Measurements from ENCODE around the gene SBNO2. TPM values are rescaled to one million over a fixed set of nuclear protein-coding genes. Genes with fewer than 3 reads are reported as not detected.

The SBNO2 gene
- total and polyA plus RNA-seq, 7 experiments from 2014 or later = 1.7 to 137 (median 93.5) TPM

DNA sequence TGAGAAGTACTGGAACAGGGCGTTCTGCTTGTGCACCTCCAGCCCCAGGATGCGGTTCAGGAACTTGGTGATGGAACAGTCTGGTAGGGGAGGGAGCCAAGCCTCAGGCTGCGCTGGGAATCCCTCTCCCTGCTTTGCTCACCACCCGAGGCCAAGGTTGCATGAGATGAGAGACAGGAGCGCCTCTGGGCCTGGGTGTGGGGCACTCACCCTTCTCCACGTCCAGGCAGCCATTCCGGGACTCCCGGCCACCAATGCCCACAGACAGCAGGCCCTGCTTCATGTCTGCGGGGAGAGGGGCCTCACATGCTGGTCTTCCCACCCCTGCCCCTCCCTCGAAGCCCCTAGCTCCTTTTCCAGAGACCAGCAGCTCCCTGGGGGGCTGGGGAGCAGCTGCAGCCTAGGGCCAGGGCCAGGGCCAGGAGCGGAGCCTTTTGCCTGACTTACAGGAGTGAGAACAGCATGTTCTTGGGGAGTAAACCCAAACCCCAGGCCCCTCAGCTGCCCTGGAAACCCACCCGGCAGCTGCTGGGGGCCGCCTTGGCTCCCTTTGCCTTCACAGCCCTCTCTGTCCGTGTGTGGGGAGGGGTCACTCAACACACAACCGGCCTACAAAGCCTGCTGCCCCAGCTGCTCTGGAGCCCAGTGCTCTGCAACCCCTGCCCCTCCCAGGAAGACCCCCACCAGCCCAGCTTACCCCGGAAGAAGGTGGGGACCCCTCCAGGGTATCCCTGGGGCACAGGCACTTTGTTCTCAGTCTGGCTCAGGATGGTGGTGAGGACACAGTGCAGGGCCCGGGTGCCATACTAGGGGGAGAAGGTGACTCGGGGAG lies 63.0 kb downstream of the SBNO2 start:
- POLR2A ChIA-PET = interaction anchor here (0.8 to 1.3 kb wide), 2 partner anchors 31 to 83 kb away, joined by 3 read pairs; no protein-coding TSS in a partner anchor
- Histone ChIP-seq H3K9me3 (ENCODE audit: control insufficient read depth in 2 of 3, low read length in 3 of 3) (no peaks in the 10 kb centered on the region), H3K36me3 (ENCODE audit: control insufficient read depth in 2 of 3, insufficient read depth in 3 of 3, low read length in 3 of 3) (peaks cover 0 to 76% (median 12%) of the 10 kb centered on the region in 3 experiments), H3K4me1 (ENCODE audit: control insufficient read depth in 2 of 2, insufficient read depth in 2 of 2, low read length in 2 of 2) (peaks cover 0 to 8% of the 10 kb centered on the region in 2 donors), H3K27me3 (ENCODE audit: control insufficient read depth in 2 of 2, insufficient read depth in 2 of 2, low read length in 2 of 2) (no peaks in the 10 kb centered on the region), H3K4me3 (ENCODE audit: low read length) (no peak overlapping the region), H3K27ac (ENCODE audit: low read depth, low read length) (peak overlapping the region; percentile 33)
- CTCF ChIA-PET = interaction anchor here (0.7 to 4.4 kb wide), 2 partner anchors 9 to 82 kb away, joined by 3 to 37 read pairs; no protein-coding TSS in a partner anchor
- H3K27ac Mint-ChIP-seq = peak overlapping the region in 1 of 9 donors; percentile 52
- intact Hi-C loops (cut with micrococcal nuclease) = loop anchor here (5.0 kb wide), 1 partner anchor 81 kb away; no protein-coding TSS in a partner anchor
- H3K36me3 Mint-ChIP-seq = peaks cover 0 to 3% (median 0%) of the 10 kb centered on the region in 5 donors
- H3K4me1 Mint-ChIP-seq = peaks cover 0 to 6% (median 2%) of the 10 kb centered on the region in 7 donors
- ATAC-seq (no peak), DNase-seq (no peak)
- no peak overlapping the region for H3K4me3 Mint-ChIP-seq
- no peaks in the 10 kb centered on the region for H3K9me3 Mint-ChIP-seq
- H3K27me3 Mint-ChIP-seq = no peaks in the 10 kb centered on the region

DNA sequence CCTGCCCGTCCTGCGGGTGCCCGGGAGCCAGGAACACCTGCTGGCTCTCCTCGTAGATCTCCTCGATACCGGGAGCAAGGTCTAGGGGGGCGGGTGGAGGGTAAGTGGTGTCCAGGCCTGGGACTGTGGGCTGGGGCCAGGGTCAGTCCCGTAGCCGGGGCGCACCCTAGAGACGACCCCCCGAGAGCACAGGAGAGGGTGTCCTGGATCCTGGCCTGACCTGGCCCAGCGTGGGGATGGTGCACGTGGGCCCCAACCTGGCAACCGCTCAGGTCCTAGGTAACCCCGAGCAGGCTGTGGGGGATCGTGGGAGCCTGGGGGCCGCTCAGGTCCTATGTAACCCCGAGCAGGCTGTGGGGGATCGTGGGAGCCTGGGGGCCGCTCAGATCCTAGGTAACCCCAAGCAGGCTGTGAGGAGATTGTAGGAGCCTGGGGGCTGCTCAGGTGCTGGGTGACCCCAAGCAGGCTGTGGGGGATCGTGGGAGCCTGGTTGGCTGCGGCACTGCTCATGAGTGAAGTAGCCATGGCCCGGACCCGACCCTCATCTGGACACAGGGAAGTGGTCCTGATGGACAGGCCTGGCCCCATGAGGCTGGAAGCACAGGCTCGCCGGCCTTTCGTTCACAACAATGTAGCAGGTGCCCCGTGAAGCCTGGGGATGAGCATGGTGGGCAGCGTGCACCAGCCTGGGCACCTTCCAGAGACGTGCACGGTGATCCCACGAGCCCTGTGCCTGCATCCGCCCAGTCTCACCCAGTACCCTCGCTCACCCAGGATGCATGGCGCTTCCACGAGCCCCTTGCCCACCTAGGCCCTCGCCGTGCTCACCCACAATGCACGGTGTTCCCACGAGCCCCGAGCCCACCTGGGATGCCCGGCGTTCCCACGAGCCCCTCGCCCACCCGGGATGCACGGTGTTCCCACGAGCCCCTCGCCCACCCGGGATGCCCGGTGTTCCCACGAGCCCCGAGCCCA lies 64.1 kb downstream of the SBNO2 start:
- no peaks in the 10 kb centered on the region for H3K9me3 ChIP-seq (ENCODE audit: control insufficient read depth in 2 of 3, low read length in 3 of 3)
- intact Hi-C loops (cut with micrococcal nuclease) = loop anchor here (5.0 kb wide), 1 partner anchor 82 kb away; no protein-coding TSS in a partner anchor
- Mint-ChIP-seq H3K4me3 (no peak overlapping the region), H3K27ac (peak overlapping the region in 2 of 9 donors; percentile 8 to 19), H3K9me3 (no peaks in the 10 kb centered on the region), H3K4me1 (peaks cover 0 to 10% (median 4%) of the 10 kb centered on the region in 7 donors), H3K36me3 (peaks cover 0 to 3% (median 0%) of the 10 kb centered on the region in 5 donors), H3K27me3 (no peaks in the 10 kb centered on the region)
- no peak overlapping the region for H3K4me3 ChIP-seq (ENCODE audit: low read length)
- ChIA-PET CTCF (no interaction called here), POLR2A (interaction anchor here (38.6 kb wide), 1 partner anchor 37 kb away, joined by 2022 read pairs; the partner anchor contains the start of gene ARHGAP45)
- H3K4me1 ChIP-seq (ENCODE audit: control insufficient read depth in 2 of 2, insufficient read depth in 2 of 2, low read length in 2 of 2) = peaks cover 0 to 8% of the 10 kb centered on the region in 2 donors
- DNase-seq (no peak), ATAC-seq (no peak)
- peaks cover 0 to 72% (median 12%) of the 10 kb centered on the region in 3 experiments for H3K36me3 ChIP-seq (ENCODE audit: control insufficient read depth in 2 of 3, insufficient read depth in 3 of 3, low read length in 3 of 3)
- H3K27ac ChIP-seq (ENCODE audit: low read depth, low read length) = no peak overlapping the region
- H3K27me3 ChIP-seq (ENCODE audit: control insufficient read depth in 2 of 2, insufficient read depth in 2 of 2, low read length in 2 of 2) = no peaks in the 10 kb centered on the region

DNA sequence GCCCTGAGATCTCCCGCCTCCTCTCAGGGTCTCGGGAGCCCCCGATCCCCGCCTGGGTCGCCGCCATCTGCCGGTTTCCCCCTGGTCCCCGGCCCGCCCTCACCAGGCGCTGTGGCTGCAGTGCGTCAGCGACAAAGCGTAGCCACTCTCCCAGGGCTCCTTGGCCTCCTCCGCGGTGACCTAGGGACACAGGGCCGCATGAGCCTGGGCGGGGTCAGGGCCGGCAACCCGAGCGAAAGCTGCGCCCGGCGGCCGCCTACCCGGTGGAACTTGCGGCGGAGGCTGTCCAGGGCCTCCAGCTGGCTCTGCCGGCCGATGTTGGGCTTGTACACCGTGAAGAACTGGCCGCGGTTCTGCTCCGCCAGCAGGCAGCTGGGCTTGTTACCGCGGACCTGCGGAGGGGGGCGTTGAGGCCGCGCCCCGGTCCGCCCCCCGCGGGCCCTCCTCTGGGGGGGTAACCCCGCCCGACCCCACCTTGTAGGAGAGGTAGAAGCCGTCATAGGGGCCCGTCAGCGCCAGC lies 65.0 kb downstream of the SBNO2 start:
- ChIA-PET POLR2A (interaction anchor here (38.6 kb wide), 1 partner anchor 36 kb away, joined by 2022 read pairs; the partner anchor contains the start of gene ARHGAP45), CTCF (no interaction called here)
- H3K4me1 Mint-ChIP-seq = peaks cover 0 to 10% (median 4%) of the 10 kb centered on the region in 7 donors
- H3K27ac ChIP-seq (ENCODE audit: low read depth, low read length) = no peak overlapping the region
- intact Hi-C loops (cut with micrococcal nuclease) = no loop called here
- DNase-seq = no peak
- H3K36me3 Mint-ChIP-seq = peaks cover 0 to 3% (median 0%) of the 10 kb centered on the region in 5 donors
- H3K36me3 ChIP-seq (ENCODE audit: control insufficient read depth in 2 of 3, insufficient read depth in 3 of 3, low read length in 3 of 3) = peaks cover 0 to 70% (median 9%) of the 10 kb centered on the region in 3 experiments
- H3K27ac Mint-ChIP-seq = no peak overlapping the region
- H3K27me3 ChIP-seq (ENCODE audit: control insufficient read depth in 2 of 2, insufficient read depth in 2 of 2, low read length in 2 of 2) = no peaks in the 10 kb centered on the region
- H3K4me3 ChIP-seq (ENCODE audit: low read length) = no peak overlapping the region
- no peaks in the 10 kb centered on the region for H3K27me3 Mint-ChIP-seq
- H3K9me3 Mint-ChIP-seq = no peaks in the 10 kb centered on the region
- H3K4me1 ChIP-seq (ENCODE audit: control insufficient read depth in 2 of 2, insufficient read depth in 2 of 2, low read length in 2 of 2) = peaks cover 0 to 8% of the 10 kb centered on the region in 2 donors
- ATAC-seq = no peak
- H3K4me3 Mint-ChIP-seq = no peak overlapping the region
- no peaks in the 10 kb centered on the region for H3K9me3 ChIP-seq (ENCODE audit: control insufficient read depth in 2 of 3, low read length in 3 of 3)

DNA sequence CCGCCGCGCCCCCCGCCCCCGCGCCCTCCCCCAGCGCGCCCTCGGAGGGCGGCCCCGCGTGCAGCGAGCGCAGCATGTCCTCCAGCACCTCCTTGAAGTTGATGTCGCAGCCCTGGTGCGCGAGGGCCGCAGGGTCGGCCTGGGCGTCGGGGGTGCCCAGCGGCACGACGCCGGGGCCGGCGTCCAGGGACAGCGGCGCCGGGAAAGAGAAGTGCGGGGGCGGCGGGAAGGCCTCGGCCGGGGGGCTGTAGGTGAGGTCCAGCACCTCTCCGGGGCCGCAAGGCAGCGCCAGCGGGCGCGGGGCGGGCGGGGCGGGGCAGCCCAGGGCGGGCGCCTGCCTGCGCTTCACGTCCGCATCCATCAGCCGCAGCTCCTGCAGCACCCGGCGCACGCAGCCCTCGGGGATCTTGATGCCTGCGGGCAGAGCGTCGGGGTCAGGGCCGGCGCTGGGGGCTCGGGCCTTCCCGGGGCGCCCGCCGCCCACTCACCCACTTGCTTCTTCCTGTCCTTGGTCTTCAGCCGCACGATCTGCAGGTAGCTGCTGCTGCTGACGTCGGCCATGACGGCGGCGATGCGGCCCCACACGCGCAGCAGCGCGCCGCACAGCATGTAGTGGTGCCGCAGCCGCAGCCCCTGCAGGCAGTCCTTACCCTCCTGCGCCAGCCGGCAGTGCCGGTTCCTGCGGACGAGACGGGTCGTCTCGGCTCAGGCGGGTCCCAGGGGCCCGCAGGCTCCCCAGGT lies 65.6 kb downstream of the SBNO2 start:
- Mint-ChIP-seq H3K27me3 (no peaks in the 10 kb centered on the region), H3K36me3 (peaks cover 0 to 3% (median 0%) of the 10 kb centered on the region in 5 donors), H3K9me3 (no peaks in the 10 kb centered on the region), H3K4me1 (peaks cover 0 to 12% (median 6%) of the 10 kb centered on the region in 7 donors), H3K27ac (no peak overlapping the region), H3K4me3 (no peak overlapping the region)
- intact Hi-C loops (cut with micrococcal nuclease) = no loop called here
- peaks cover 0 to 66% (median 4%) of the 10 kb centered on the region in 3 experiments for H3K36me3 ChIP-seq (ENCODE audit: control insufficient read depth in 2 of 3, insufficient read depth in 3 of 3, low read length in 3 of 3)
- no peaks in the 10 kb centered on the region for H3K27me3 ChIP-seq (ENCODE audit: control insufficient read depth in 2 of 2, insufficient read depth in 2 of 2, low read length in 2 of 2)
- ChIA-PET POLR2A (interaction anchor here (0.7 to 38.6 kb wide), 3 partner anchors 16 to 84 kb away, joined by 3 to 2022 read pairs (median 3); partner anchors contain the start of gene ARHGAP45), CTCF (interaction anchor here (0.6 kb wide), 1 partner anchor 188 kb away, joined by 4 read pairs; no protein-coding TSS in a partner anchor)
- no peak for DNase-seq
- H3K4me3 ChIP-seq (ENCODE audit: low read length) = no peak overlapping the region
- no peak for ATAC-seq
- H3K27ac ChIP-seq (ENCODE audit: low read depth, low read length) = no peak overlapping the region
- peaks cover under 1 to 2% of the 10 kb centered on the region in 2 donors for H3K4me1 ChIP-seq (ENCODE audit: control insufficient read depth in 2 of 2, insufficient read depth in 2 of 2, low read length in 2 of 2)
- H3K9me3 ChIP-seq (ENCODE audit: control insufficient read depth in 2 of 3, low read length in 3 of 3) = no peaks in the 10 kb centered on the region

DNA sequence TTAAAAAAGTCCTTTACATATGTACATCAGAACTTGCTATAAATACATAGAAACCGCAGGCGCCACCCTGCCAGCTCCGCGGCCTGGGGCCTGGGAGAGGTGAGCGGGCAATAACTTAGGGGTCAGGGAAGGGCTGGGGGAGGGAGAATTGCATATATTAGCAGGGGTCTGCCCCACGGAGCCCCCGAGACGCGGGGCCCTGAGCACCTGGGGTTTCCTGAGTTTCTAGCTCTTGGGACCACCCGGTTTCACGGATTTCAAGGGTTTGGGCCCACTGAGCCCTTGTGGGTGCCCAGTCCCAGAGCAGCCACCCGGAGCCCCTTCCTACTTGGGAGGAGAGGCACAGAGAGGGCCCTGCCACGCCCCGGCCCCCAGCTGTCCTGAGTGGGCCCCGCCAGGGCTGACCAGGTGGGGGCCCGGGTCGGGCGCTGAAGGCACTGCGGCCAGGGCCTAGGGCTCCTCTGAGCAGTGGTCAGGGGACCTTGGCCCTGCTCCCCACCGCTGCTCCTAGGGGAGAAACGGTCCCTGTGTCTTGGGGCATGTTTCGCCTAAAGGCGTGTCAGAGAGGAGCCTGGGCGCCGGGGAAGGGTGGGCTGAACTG lies 66.3 kb downstream of the SBNO2 start:
- Mint-ChIP-seq H3K27me3 (no peaks in the 10 kb centered on the region), H3K27ac (peak overlapping the region in 1 of 9 donors; percentile 89), H3K9me3 (no peaks in the 10 kb centered on the region), H3K4me1 (peaks cover 0 to 19% (median 11%) of the 10 kb centered on the region in 7 donors), H3K36me3 (peaks cover 0 to 3% (median 0%) of the 10 kb centered on the region in 5 donors), H3K4me3 (no peak overlapping the region)
- POLR2A ChIA-PET = interaction anchor here (0.7 to 38.6 kb wide), 3 partner anchors 16 to 85 kb away, joined by 3 to 2022 read pairs (median 3); partner anchors contain the start of gene ARHGAP45
- Histone ChIP-seq H3K36me3 (ENCODE audit: control insufficient read depth in 2 of 3, insufficient read depth in 3 of 3, low read length in 3 of 3) (peaks cover 0 to 63% (median 2%) of the 10 kb centered on the region in 3 experiments), H3K9me3 (ENCODE audit: control insufficient read depth in 2 of 3, low read length in 3 of 3) (no peaks in the 10 kb centered on the region), H3K4me1 (ENCODE audit: control insufficient read depth in 2 of 2, insufficient read depth in 2 of 2, low read length in 2 of 2) (peaks cover 6% of the 10 kb centered on the region in 2 donors), H3K27me3 (ENCODE audit: control insufficient read depth in 2 of 2, insufficient read depth in 2 of 2, low read length in 2 of 2) (no peaks in the 10 kb centered on the region), H3K27ac (ENCODE audit: low read depth, low read length) (no peak overlapping the region), H3K4me3 (ENCODE audit: low read length) (no peak overlapping the region)
- CTCF ChIA-PET = interaction anchor here (0.6 kb wide), 1 partner anchor 187 kb away, joined by 4 read pairs; no protein-coding TSS in a partner anchor
- no peak for ATAC-seq
- intact Hi-C loops (cut with micrococcal nuclease) = no loop called here
- DNase-seq = no peak

All from naive thymus-derived CD4-positive, alpha-beta T cell (primary cell).